D721Med (cell line): ENCODE data around the gene TEX2.
"Not testable (repeated sequence)": the region's sequence is repeated elsewhere in the genome, so short reads cannot be mapped to it uniquely, and the experiment has no call there.

Experiments
- DNase-seq: peaks from one replicate; pipeline ENCODE4 v3.0.0; 2011; ENCODE audit warnings: low spot score; ENCODE audit not compliant: insufficient read length
- FAIRE-seq: peaks from 2 replicates; lab custom pipeline; 2011; peaks lifted over from hg19 to GRCh38; lab: Jason Lieb, UNC
- TF ChIP-seq, protein P1 (sequence below): IDR thresholded peaks from 2 replicates; pipeline ENCODE4 v1.5.1; 2012; ENCODE audit warnings: mild to moderate bottlenecking, control low read depth; ENCODE audit not compliant: insufficient read depth; ENCODE audit errors: missing control alignments

TEX2 gene

DNA sequence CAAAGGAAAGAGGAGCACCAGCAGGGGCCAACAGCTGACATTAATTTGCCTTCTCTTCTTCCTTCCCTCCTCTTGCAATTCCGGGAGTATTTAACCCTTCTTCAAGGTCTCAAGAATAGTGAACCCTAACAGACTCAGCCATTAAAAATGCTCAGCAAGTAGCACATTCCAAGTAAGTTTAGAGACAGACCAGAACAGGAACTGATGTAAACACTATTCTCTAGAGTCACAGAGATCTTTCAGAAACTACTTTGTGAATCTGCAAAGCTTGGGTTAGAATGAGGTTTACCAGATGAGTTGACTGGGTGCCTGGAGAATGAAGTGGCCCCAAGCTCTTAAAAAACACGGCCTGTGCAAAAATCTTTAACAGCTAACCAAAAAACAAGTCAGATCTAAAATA is 50.9 kb downstream of the TEX2 start:
- no peak for DNase-seq
- TF ChIP-seq, protein P1, sequence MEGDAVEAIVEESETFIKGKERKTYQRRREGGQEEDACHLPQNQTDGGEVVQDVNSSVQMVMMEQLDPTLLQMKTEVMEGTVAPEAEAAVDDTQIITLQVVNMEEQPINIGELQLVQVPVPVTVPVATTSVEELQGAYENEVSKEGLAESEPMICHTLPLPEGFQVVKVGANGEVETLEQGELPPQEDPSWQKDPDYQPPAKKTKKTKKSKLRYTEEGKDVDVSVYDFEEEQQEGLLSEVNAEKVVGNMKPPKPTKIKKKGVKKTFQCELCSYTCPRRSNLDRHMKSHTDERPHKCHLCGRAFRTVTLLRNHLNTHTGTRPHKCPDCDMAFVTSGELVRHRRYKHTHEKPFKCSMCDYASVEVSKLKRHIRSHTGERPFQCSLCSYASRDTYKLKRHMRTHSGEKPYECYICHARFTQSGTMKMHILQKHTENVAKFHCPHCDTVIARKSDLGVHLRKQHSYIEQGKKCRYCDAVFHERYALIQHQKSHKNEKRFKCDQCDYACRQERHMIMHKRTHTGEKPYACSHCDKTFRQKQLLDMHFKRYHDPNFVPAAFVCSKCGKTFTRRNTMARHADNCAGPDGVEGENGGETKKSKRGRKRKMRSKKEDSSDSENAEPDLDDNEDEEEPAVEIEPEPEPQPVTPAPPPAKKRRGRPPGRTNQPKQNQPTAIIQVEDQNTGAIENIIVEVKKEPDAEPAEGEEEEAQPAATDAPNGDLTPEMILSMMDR = no peak
- FAIRE-seq = no peak

- no peak for DNase-seq
- FAIRE-seq = no peak
- TF ChIP-seq, protein P1 = no peak
These were observed 53.1 kb downstream of the TEX2 start for GRCh38 chr17:64209983-64210382.

- no peak for FAIRE-seq
- TF ChIP-seq, protein P1 = no peak
- no peak for DNase-seq
These were observed 53.6 kb downstream of the TEX2 start for GRCh38 chr17:64209356-64209941.

GRCh38 chr17:64208656-64209055 is 54.4 kb downstream of the TEX2 start:
- not testable (repeated sequence) for FAIRE-seq, DNase-seq

GRCh38 chr17:64205804-64206203 is 57.3 kb downstream of the TEX2 start:
- FAIRE-seq (no peak), DNase-seq (no peak)
- TF ChIP-seq, protein P1 = no peak

DNA sequence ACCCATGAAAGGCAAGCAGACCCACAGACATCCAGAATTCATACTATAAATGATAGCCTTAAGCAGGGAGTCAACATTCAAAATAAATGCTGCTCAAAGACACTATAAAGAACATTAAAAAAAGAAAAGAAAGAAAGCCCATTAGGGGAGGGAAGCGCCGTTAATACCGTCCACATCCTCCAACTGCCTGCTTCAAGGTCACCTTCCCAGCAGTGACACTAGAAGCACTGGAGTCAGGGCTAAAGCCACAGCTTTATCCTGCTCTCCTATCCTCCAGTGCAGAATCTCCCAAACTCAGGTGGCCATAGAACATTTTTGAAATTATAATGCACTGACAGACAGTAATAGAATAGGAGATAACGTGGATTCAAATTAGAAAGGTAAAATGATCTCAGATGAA is 59.4 kb downstream of the TEX2 start:
- FAIRE-seq (no peak), DNase-seq (no peak)
- TF ChIP-seq, protein P1 = no peak

DNA sequence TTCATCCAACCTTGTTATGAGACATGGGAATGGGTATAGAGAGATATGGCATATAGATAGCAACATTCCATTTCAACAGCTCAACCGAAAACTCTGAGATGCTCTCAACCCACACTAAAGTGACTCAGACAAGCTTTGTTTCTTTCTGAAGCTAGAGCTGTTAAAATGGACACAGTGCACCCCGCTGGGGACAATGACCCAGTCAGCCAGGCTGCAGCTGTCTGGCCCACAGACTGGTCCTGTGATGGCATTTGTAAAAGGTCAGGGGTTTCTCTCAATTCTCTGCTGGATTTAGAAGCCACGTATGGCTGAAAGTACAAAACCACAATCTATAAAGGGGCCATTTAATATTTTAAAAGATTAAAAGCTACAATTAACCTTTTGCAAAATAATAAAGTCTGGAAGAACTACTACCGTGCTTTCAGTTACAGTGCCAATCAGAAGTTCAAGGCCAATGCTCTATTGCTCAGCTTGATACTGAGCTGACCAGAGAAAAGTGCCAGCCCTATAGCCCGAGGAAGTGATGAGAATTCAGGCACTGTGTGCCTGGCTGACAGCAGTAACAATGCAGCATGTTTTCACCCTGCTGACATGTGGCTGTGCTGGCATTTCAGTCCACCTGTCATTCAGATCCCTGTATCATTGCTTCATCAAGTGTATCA is 60.2 kb downstream of the TEX2 start:
- TF ChIP-seq, protein P1 = no peak
- DNase-seq (no peak), FAIRE-seq (no peak)
